ENCODE results near the gene SSRP1.

Gene SSRP1

GRCh38 chr11:57356268-57356667, 20.6 kb upstream of the SSRP1 start:
- Histone ChIP-seq H3K27me3 (ENCODE audit: insufficient read depth, low read length) (no peaks in the 10 kb centered on the region), H2BK5ac (ENCODE audit: low read depth, low read length, poor library complexity) (no peak overlapping the region), H3K4me2 (ENCODE audit: low read length) (no peak overlapping the region), H2BK120ac (ENCODE audit: insufficient read depth, low read length, poor library complexity) (no peak overlapping the region), H4K12ac (ENCODE audit: low read depth, low read length) (no peak overlapping the region), H2AK5ac (ENCODE audit: low read length) (no peak overlapping the region), H3K9ac (ENCODE audit: low read length) (no peak overlapping the region), H3K79me2 (ENCODE audit: control insufficient read depth, insufficient read depth, low read length, poor library complexity) (no peaks in the 10 kb centered on the region), H3K9me3 (ENCODE audit: insufficient read depth, low read depth, low read length) (no peaks in the 10 kb centered on the region), H3K14ac (ENCODE audit: low read length) (no peak overlapping the region), H4K91ac (ENCODE audit: low read depth, low read length) (no peak overlapping the region), H4K8ac (ENCODE audit: low read depth, low read length) (no peak overlapping the region), H3K4me1 (ENCODE audit: control insufficient read depth in 1 of 2, insufficient read depth in 2 of 2, low read length in 2 of 2) (no peaks in the 10 kb centered on the region), H2AFZ (ENCODE audit: insufficient read depth, low read length, poor library complexity) (no peak overlapping the region), H2BK12ac (ENCODE audit: low read length) (no peak overlapping the region), H3K4me3 (ENCODE audit: low read depth, low read length) (no peak overlapping the region), H3K18ac (ENCODE audit: low read length) (no peak overlapping the region), H3K4ac (ENCODE audit: low read depth, low read length) (no peak overlapping the region), H3K79me1 (ENCODE audit: low read length) (no peaks in the 10 kb centered on the region), H3K36me3 (ENCODE audit: control insufficient read depth in 1 of 2, insufficient read depth in 2 of 2, low read length in 2 of 2) (no peaks in the 10 kb centered on the region), H3K23ac (ENCODE audit: low read length) (no peak overlapping the region), H3K27ac (ENCODE audit: low read depth, low read length) (no peak overlapping the region)
- DNase-seq: no peak
- no CpG with 5 or more reads among the region's 9 CpGs for WGBS (ENCODE audit: extremely low coverage, insufficient coverage, insufficient read length)

- Histone ChIP-seq H3K4me2 (ENCODE audit: low read length) (no peak overlapping the region), H3K18ac (ENCODE audit: low read length) (no peak overlapping the region), H2BK5ac (ENCODE audit: low read depth, low read length, poor library complexity) (no peak overlapping the region), H4K12ac (ENCODE audit: low read depth, low read length) (no peak overlapping the region), H2AK5ac (ENCODE audit: low read length) (no peak overlapping the region), H2BK120ac (ENCODE audit: insufficient read depth, low read length, poor library complexity) (no peak overlapping the region), H2BK12ac (ENCODE audit: low read length) (no peak overlapping the region), H3K4ac (ENCODE audit: low read depth, low read length) (no peak overlapping the region), H3K9me3 (ENCODE audit: insufficient read depth, low read depth, low read length) (no peaks in the 10 kb centered on the region), H2AFZ (ENCODE audit: insufficient read depth, low read length, poor library complexity) (no peak overlapping the region), H3K23ac (ENCODE audit: low read length) (no peak overlapping the region), H3K9ac (ENCODE audit: low read length) (no peak overlapping the region), H3K14ac (ENCODE audit: low read length) (no peak overlapping the region), H3K4me3 (ENCODE audit: low read depth, low read length) (no peak overlapping the region), H3K27ac (ENCODE audit: low read depth, low read length) (no peak overlapping the region), H3K4me1 (ENCODE audit: control insufficient read depth in 1 of 2, insufficient read depth in 2 of 2, low read length in 2 of 2) (peaks cover 0 to under 1% of the 10 kb centered on the region in 2 experiments), H4K91ac (ENCODE audit: low read depth, low read length) (no peak overlapping the region), H4K8ac (ENCODE audit: low read depth, low read length) (no peak overlapping the region), H3K36me3 (ENCODE audit: control insufficient read depth in 1 of 2, insufficient read depth in 2 of 2, low read length in 2 of 2) (no peaks in the 10 kb centered on the region), H3K27me3 (ENCODE audit: insufficient read depth, low read length) (no peaks in the 10 kb centered on the region), H3K79me1 (ENCODE audit: low read length) (peaks cover under 1% of the 10 kb centered on the region), H3K79me2 (ENCODE audit: control insufficient read depth, insufficient read depth, low read length, poor library complexity) (no peaks in the 10 kb centered on the region)
- no CpG with 5 or more reads among the region's 6 CpGs for WGBS (ENCODE audit: extremely low coverage, insufficient coverage, insufficient read length)
- no peak for DNase-seq
These were observed 19.0 kb upstream of the SSRP1 start for GRCh38 chr11:57354699-57355098.

GRCh38 chr11:57353852-57354251, 18.2 kb upstream of the SSRP1 start:
- Histone ChIP-seq H3K4me1 (ENCODE audit: control insufficient read depth in 1 of 2, insufficient read depth in 2 of 2, low read length in 2 of 2) (peaks cover 0 to 3% of the 10 kb centered on the region in 2 experiments), H3K23ac (ENCODE audit: low read length) (no peak overlapping the region), H2BK5ac (ENCODE audit: low read depth, low read length, poor library complexity) (no peak overlapping the region), H2BK12ac (ENCODE audit: low read length) (no peak overlapping the region), H3K79me1 (ENCODE audit: low read length) (peaks cover 1% of the 10 kb centered on the region), H3K18ac (ENCODE audit: low read length) (no peak overlapping the region), H3K9me3 (ENCODE audit: insufficient read depth, low read depth, low read length) (no peaks in the 10 kb centered on the region), H3K4me2 (ENCODE audit: low read length) (no peak overlapping the region), H3K4ac (ENCODE audit: low read depth, low read length) (no peak overlapping the region), H4K91ac (ENCODE audit: low read depth, low read length) (no peak overlapping the region), H4K12ac (ENCODE audit: low read depth, low read length) (no peak overlapping the region), H3K79me2 (ENCODE audit: control insufficient read depth, insufficient read depth, low read length, poor library complexity) (no peaks in the 10 kb centered on the region), H4K8ac (ENCODE audit: low read depth, low read length) (no peak overlapping the region), H3K27me3 (ENCODE audit: insufficient read depth, low read length) (no peaks in the 10 kb centered on the region), H3K27ac (ENCODE audit: low read depth, low read length) (no peak overlapping the region), H3K14ac (ENCODE audit: low read length) (no peak overlapping the region), H3K9ac (ENCODE audit: low read length) (no peak overlapping the region), H3K4me3 (ENCODE audit: low read depth, low read length) (no peak overlapping the region), H2AK5ac (ENCODE audit: low read length) (no peak overlapping the region), H2AFZ (ENCODE audit: insufficient read depth, low read length, poor library complexity) (no peak overlapping the region), H3K36me3 (ENCODE audit: control insufficient read depth in 1 of 2, insufficient read depth in 2 of 2, low read length in 2 of 2) (no peaks in the 10 kb centered on the region), H2BK120ac (ENCODE audit: insufficient read depth, low read length, poor library complexity) (no peak overlapping the region)
- WGBS (ENCODE audit: extremely low coverage, insufficient coverage, insufficient read length): no CpG with 5 or more reads among the region's 4 CpGs
- no peak for DNase-seq

GRCh38 chr11:57353446-57353845, 17.8 kb upstream of the SSRP1 start:
- Histone ChIP-seq H3K4ac (ENCODE audit: low read depth, low read length) (no peak overlapping the region), H3K4me2 (ENCODE audit: low read length) (no peak overlapping the region), H2AK5ac (ENCODE audit: low read length) (no peak overlapping the region), H3K27me3 (ENCODE audit: insufficient read depth, low read length) (no peaks in the 10 kb centered on the region), H3K27ac (ENCODE audit: low read depth, low read length) (no peak overlapping the region), H3K14ac (ENCODE audit: low read length) (no peak overlapping the region), H3K4me3 (ENCODE audit: low read depth, low read length) (no peak overlapping the region), H3K4me1 (ENCODE audit: control insufficient read depth in 1 of 2, insufficient read depth in 2 of 2, low read length in 2 of 2) (peaks cover 0 to 3% of the 10 kb centered on the region in 2 experiments), H4K91ac (ENCODE audit: low read depth, low read length) (no peak overlapping the region), H3K36me3 (ENCODE audit: control insufficient read depth in 1 of 2, insufficient read depth in 2 of 2, low read length in 2 of 2) (no peaks in the 10 kb centered on the region), H2BK12ac (ENCODE audit: low read length) (no peak overlapping the region), H2AFZ (ENCODE audit: insufficient read depth, low read length, poor library complexity) (no peak overlapping the region), H3K23ac (ENCODE audit: low read length) (no peak overlapping the region), H4K8ac (ENCODE audit: low read depth, low read length) (no peak overlapping the region), H3K9ac (ENCODE audit: low read length) (no peak overlapping the region), H3K79me1 (ENCODE audit: low read length) (peaks cover 1% of the 10 kb centered on the region), H3K18ac (ENCODE audit: low read length) (no peak overlapping the region), H2BK120ac (ENCODE audit: insufficient read depth, low read length, poor library complexity) (no peak overlapping the region), H2BK5ac (ENCODE audit: low read depth, low read length, poor library complexity) (no peak overlapping the region), H3K79me2 (ENCODE audit: control insufficient read depth, insufficient read depth, low read length, poor library complexity) (no peaks in the 10 kb centered on the region), H4K12ac (ENCODE audit: low read depth, low read length) (no peak overlapping the region), H3K9me3 (ENCODE audit: insufficient read depth, low read depth, low read length) (no peaks in the 10 kb centered on the region)
- WGBS (ENCODE audit: extremely low coverage, insufficient coverage, insufficient read length): no CpG with 5 or more reads among the region's 4 CpGs
- DNase-seq: no peak
